Type B pancreatic cell (in vitro differentiated cells): ENCODE measurements around the gene PDLIM5. TPM values are rescaled to one million over a fixed set of nuclear protein-coding genes. Genes with fewer than 3 reads are reported as not detected.

ENCODE experiments used
- DNase-seq: peaks from one replicate; pipeline ENCODE4 v3.0.0; 2021; ENCODE audit warnings: mixed read lengths; ENCODE audit not compliant: unreplicated experiment; ENCODE audit errors: extremely low spot score
- H3K27ac Mint-ChIP-seq: 2 replicates; pipeline ENCODE4 v1.8.0; 2021; ENCODE audit warnings: mild to moderate bottlenecking, mixed read lengths
- H3K27me3 Mint-ChIP-seq: 2 replicates; pipeline ENCODE4 v1.8.0; 2021; ENCODE audit warnings: mixed read lengths
- H3K36me3 Mint-ChIP-seq: 2 replicates; pipeline ENCODE4 v1.8.0; 2021; ENCODE audit warnings: mixed read lengths
- H3K4me1 Mint-ChIP-seq: one replicate; pipeline ENCODE4 v1.8.0; 2021; ENCODE audit warnings: mixed read lengths; ENCODE audit not compliant: unreplicated experiment
- H3K4me3 Mint-ChIP-seq: 2 replicates; pipeline ENCODE4 v1.8.0; 2021; ENCODE audit warnings: mild to moderate bottlenecking, mixed read lengths
- H3K9me3 Mint-ChIP-seq: 2 replicates; pipeline ENCODE4 v1.8.0; 2021; ENCODE audit warnings: mixed read lengths
- total RNA-seq: library from RNA; stranded (reverse); gene quantifications from 2 replicates; pipeline ENCODE4 v1.2.1, GENCODE V29; 2021; ENCODE audit warnings: low replicate concordance
- TF ChIP-seq, protein P1 (sequence below): fragments of 200-600 bp; sonication (generic); conservative IDR thresholded peaks from 2 replicates; pipeline ENCODE4 v1.5.0; 2021; ENCODE audit warnings: antibody characterized with exemption, mild to moderate bottlenecking

The PDLIM5 gene
- total RNA-seq, 1 donor from 2014 or later: 76.7 TPM

DNA sequence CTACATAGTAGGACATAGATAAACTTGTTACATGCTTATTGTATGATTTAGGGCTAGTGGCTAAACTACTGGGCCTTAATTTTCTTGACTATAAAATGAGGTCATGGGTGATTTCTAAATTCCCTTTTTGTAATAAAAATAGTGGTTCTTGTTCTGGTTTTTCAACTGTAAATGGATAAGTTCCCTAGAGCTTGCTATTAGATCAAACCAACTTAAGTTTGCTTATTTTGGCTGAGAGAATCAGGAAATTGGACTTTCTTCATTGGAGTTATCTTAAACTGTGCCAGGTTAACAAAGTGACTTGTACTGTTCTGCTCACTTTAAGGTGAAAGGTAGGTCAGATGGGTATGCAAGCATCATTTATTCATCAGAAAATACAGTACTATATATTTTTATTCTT is 78.3 kb downstream of the PDLIM5 start:
- H3K4me1 Mint-ChIP-seq: peaks cover 31% of the 10 kb centered on the region
- no peak overlapping the region for H3K4me3 Mint-ChIP-seq
- TF ChIP-seq, protein P1, sequence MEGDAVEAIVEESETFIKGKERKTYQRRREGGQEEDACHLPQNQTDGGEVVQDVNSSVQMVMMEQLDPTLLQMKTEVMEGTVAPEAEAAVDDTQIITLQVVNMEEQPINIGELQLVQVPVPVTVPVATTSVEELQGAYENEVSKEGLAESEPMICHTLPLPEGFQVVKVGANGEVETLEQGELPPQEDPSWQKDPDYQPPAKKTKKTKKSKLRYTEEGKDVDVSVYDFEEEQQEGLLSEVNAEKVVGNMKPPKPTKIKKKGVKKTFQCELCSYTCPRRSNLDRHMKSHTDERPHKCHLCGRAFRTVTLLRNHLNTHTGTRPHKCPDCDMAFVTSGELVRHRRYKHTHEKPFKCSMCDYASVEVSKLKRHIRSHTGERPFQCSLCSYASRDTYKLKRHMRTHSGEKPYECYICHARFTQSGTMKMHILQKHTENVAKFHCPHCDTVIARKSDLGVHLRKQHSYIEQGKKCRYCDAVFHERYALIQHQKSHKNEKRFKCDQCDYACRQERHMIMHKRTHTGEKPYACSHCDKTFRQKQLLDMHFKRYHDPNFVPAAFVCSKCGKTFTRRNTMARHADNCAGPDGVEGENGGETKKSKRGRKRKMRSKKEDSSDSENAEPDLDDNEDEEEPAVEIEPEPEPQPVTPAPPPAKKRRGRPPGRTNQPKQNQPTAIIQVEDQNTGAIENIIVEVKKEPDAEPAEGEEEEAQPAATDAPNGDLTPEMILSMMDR: no peak
- no peaks in the 10 kb centered on the region for H3K27me3 Mint-ChIP-seq
- H3K36me3 Mint-ChIP-seq: peaks cover 4% of the 10 kb centered on the region
- no peak overlapping the region for H3K27ac Mint-ChIP-seq
- peaks cover 3% of the 10 kb centered on the region for H3K9me3 Mint-ChIP-seq
- DNase-seq: no peak

- Mint-ChIP-seq H3K9me3 (peaks cover 3% of the 10 kb centered on the region), H3K4me1 (peaks cover 29% of the 10 kb centered on the region), H3K27ac (peak overlapping the region; percentile 49), H3K27me3 (no peaks in the 10 kb centered on the region), H3K36me3 (peaks cover 4% of the 10 kb centered on the region), H3K4me3 (no peak overlapping the region)
- no peak for DNase-seq
- TF ChIP-seq, protein P1: no peak
These were observed 80.4 kb downstream of the PDLIM5 start for GRCh38 chr4:94531991-94532789.

GRCh38 chr4:94533405-94534223 is 81.9 kb downstream of the PDLIM5 start:
- peak overlapping the region; percentile 12 for H3K4me3 Mint-ChIP-seq
- peak overlapping the region; percentile 60 for H3K27ac Mint-ChIP-seq
- TF ChIP-seq, protein P1: no peak
- no peaks in the 10 kb centered on the region for H3K27me3 Mint-ChIP-seq
- no peak for DNase-seq
- H3K9me3 Mint-ChIP-seq: peaks cover 3% of the 10 kb centered on the region
- no peaks in the 10 kb centered on the region for H3K36me3 Mint-ChIP-seq
- H3K4me1 Mint-ChIP-seq: peaks cover 21% of the 10 kb centered on the region

GRCh38 chr4:94534401-94535312 is 82.9 kb downstream of the PDLIM5 start:
- H3K27ac Mint-ChIP-seq: peak overlapping the region; percentile 88
- H3K27me3 Mint-ChIP-seq: no peaks in the 10 kb centered on the region
- TF ChIP-seq, protein P1: no peak
- H3K36me3 Mint-ChIP-seq: no peaks in the 10 kb centered on the region
- H3K4me3 Mint-ChIP-seq: peak overlapping the region; percentile 61
- H3K9me3 Mint-ChIP-seq: peaks cover 3% of the 10 kb centered on the region
- no peak for DNase-seq
- H3K4me1 Mint-ChIP-seq: peaks cover 24% of the 10 kb centered on the region

GRCh38 chr4:94536049-94536448 is 84.3 kb downstream of the PDLIM5 start:
- H3K27me3 Mint-ChIP-seq: no peaks in the 10 kb centered on the region
- H3K4me1 Mint-ChIP-seq: peaks cover 21% of the 10 kb centered on the region
- no peaks in the 10 kb centered on the region for H3K36me3 Mint-ChIP-seq
- DNase-seq: no peak
- H3K4me3 Mint-ChIP-seq: peak overlapping the region; percentile 7
- TF ChIP-seq, protein P1: no peak
- peaks cover 3% of the 10 kb centered on the region for H3K9me3 Mint-ChIP-seq
- no peak overlapping the region for H3K27ac Mint-ChIP-seq
